ENCODE measurements around the gene DUSP7. TPM values are rescaled to one million over a fixed set of nuclear protein-coding genes. Genes with fewer than 3 reads are reported as not detected.

The DUSP7 gene
- total RNA-seq, 1 experiment from 2014 or later: 11.1 TPM

DNA sequence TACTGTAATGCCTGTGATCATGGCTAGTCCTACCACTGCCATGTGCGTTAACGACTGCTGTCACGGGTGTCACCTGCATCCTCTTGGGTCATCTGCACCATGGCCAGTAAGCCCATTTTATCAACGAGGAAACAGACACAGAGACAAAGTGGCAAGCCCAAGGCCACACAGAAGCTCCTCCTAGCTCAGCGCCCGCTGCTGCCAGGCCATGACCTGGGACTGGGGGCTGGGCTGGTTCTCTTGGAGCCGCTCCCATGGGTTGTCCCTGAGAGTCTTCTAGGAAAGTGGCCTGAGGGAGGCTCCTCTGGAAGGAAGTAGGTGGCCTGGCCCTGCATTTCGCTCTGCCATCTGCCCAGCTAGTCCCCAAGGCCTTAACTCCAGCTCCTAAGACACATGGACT, 4.9 kb downstream of the DUSP7 start:
- H3K4me1 ChIP-seq (ENCODE audit: low read length): peaks cover 29% of the 10 kb centered on the region
- H3K9ac ChIP-seq (ENCODE audit: low read length): no peak overlapping the region
- DNase-seq: no peak
- H3K9me3 ChIP-seq (ENCODE audit: low read length): no peaks in the 10 kb centered on the region
- no peaks in the 10 kb centered on the region for H3K9me2 ChIP-seq (replicated peaks; ENCODE audit: insufficient read depth, low read length)
- no peaks in the 10 kb centered on the region for H3K27me3 ChIP-seq (ENCODE audit: low read length)
- no peaks in the 10 kb centered on the region; the same call in 1 of the 2 replicates for H3K36me3 ChIP-seq (ENCODE audit: insufficient read depth, low read length)
- H3K27ac ChIP-seq (ENCODE audit: low read length): no peak overlapping the region
- peaks cover 16% of the 10 kb centered on the region for H3K79me2 ChIP-seq (ENCODE audit: low read length)
- H3K4me2 ChIP-seq (ENCODE audit: low read depth, low read length, poor library complexity, severe bottlenecking): no peak overlapping the region
- H2AFZ ChIP-seq (ENCODE audit: low read length): no peak overlapping the region
- no peak overlapping the region for H3K4me3 ChIP-seq (ENCODE audit: low read length)
- H4K20me1 ChIP-seq (ENCODE audit: insufficient read depth, low read depth, low read length): 0 out of 2 replicates have a peak, but pooled peaks cover 9% of the 10 kb centered on the region

- Histone ChIP-seq H3K4me2 (ENCODE audit: low read depth, low read length, poor library complexity, severe bottlenecking) (no peak overlapping the region), H2AFZ (ENCODE audit: low read length) (no peak overlapping the region), H3K4me3 (ENCODE audit: low read length) (no peak overlapping the region), H3K27ac (ENCODE audit: low read length) (no peak overlapping the region), H4K20me1 (ENCODE audit: insufficient read depth, low read depth, low read length) (0 out of 2 replicates have a peak, but pooled peaks cover 15% of the 10 kb centered on the region), H3K79me2 (ENCODE audit: low read length) (peaks cover 12% of the 10 kb centered on the region), H3K9me2 (replicated peaks; ENCODE audit: insufficient read depth, low read length) (no peaks in the 10 kb centered on the region), H3K9ac (ENCODE audit: low read length) (no peak overlapping the region), H3K27me3 (ENCODE audit: low read length) (no peaks in the 10 kb centered on the region), H3K4me1 (ENCODE audit: low read length) (peaks cover 26% of the 10 kb centered on the region), H3K36me3 (ENCODE audit: insufficient read depth, low read length) (no peaks in the 10 kb centered on the region; the same call in 1 of the 2 replicates), H3K9me3 (ENCODE audit: low read length) (no peaks in the 10 kb centered on the region)
- DNase-seq: no peak
Measured at GRCh38 chr3:52050571-52050970, 5.8 kb downstream of the DUSP7 start.

GRCh38 chr3:52049503-52049902, 6.9 kb downstream of the DUSP7 start:
- DNase-seq: no peak
- Histone ChIP-seq H3K4me1 (ENCODE audit: low read length) (peaks cover 21% of the 10 kb centered on the region), H3K27ac (ENCODE audit: low read length) (no peak overlapping the region), H3K4me3 (ENCODE audit: low read length) (no peak overlapping the region), H3K9me3 (ENCODE audit: low read length) (no peaks in the 10 kb centered on the region), H3K4me2 (ENCODE audit: low read depth, low read length, poor library complexity, severe bottlenecking) (no peak overlapping the region), H3K79me2 (ENCODE audit: low read length) (peaks cover 3% of the 10 kb centered on the region), H3K27me3 (ENCODE audit: low read length) (no peaks in the 10 kb centered on the region), H2AFZ (ENCODE audit: low read length) (no peak overlapping the region), H3K36me3 (ENCODE audit: insufficient read depth, low read length) (no peaks in the 10 kb centered on the region; the same call in 1 of the 2 replicates), H3K9me2 (replicated peaks; ENCODE audit: insufficient read depth, low read length) (no peaks in the 10 kb centered on the region), H3K9ac (ENCODE audit: low read length) (no peak overlapping the region), H4K20me1 (ENCODE audit: insufficient read depth, low read depth, low read length) (0 out of 2 replicates have a peak, but pooled peaks cover 12% of the 10 kb centered on the region)

GRCh38 chr3:52047295-52047960, 8.9 kb downstream of the DUSP7 start:
- no peak for DNase-seq
- Histone ChIP-seq H3K9me3 (ENCODE audit: low read length) (no peaks in the 10 kb centered on the region), H3K79me2 (ENCODE audit: low read length) (no peaks in the 10 kb centered on the region), H3K4me3 (ENCODE audit: low read length) (no peak overlapping the region), H2AFZ (ENCODE audit: low read length) (no peak overlapping the region), H4K20me1 (ENCODE audit: insufficient read depth, low read depth, low read length) (0 out of 2 replicates have a peak, but pooled peaks cover 6% of the 10 kb centered on the region), H3K4me1 (ENCODE audit: low read length) (0 out of 2 replicates have a peak, but pooled peaks cover under 1% of the 10 kb centered on the region), H3K4me2 (ENCODE audit: low read depth, low read length, poor library complexity, severe bottlenecking) (no peak overlapping the region), H3K27me3 (ENCODE audit: low read length) (no peaks in the 10 kb centered on the region), H3K36me3 (ENCODE audit: insufficient read depth, low read length) (no peaks in the 10 kb centered on the region; the same call in 1 of the 2 replicates), H3K9ac (ENCODE audit: low read length) (no peak overlapping the region), H3K9me2 (replicated peaks; ENCODE audit: insufficient read depth, low read length) (no peaks in the 10 kb centered on the region), H3K27ac (ENCODE audit: low read length) (no peak overlapping the region)

DNA sequence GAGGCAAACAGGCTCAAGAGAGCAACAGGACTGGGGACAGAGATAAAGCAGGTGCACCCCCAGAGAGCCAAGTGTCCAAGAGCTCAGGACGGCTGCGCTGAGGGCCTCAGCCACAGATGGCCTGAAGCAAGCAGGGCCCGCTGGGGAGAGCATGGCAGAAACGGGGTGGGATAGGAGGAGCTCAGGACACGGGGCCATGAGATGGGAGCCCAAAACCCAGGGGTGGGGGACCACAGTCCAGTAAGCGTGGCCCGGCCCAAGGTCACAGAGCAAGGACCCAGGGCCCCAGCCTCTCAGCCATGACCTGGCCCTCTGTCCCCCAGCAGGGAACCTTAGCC, 9.5 kb downstream of the DUSP7 start:
- 0 out of 2 replicates have a peak, but pooled peaks cover 6% of the 10 kb centered on the region for H4K20me1 ChIP-seq (ENCODE audit: insufficient read depth, low read depth, low read length)
- H3K4me3 ChIP-seq (ENCODE audit: low read length): no peak overlapping the region
- no peak overlapping the region for H3K4me2 ChIP-seq (ENCODE audit: low read depth, low read length, poor library complexity, severe bottlenecking)
- no peak overlapping the region for H3K27ac ChIP-seq (ENCODE audit: low read length)
- no peaks in the 10 kb centered on the region for H3K9me2 ChIP-seq (replicated peaks; ENCODE audit: insufficient read depth, low read length)
- H3K36me3 ChIP-seq (ENCODE audit: insufficient read depth, low read length): no peaks in the 10 kb centered on the region; the same call in 1 of the 2 replicates
- no peaks in the 10 kb centered on the region for H3K79me2 ChIP-seq (ENCODE audit: low read length)
- no peak for DNase-seq
- H3K9ac ChIP-seq (ENCODE audit: low read length): no peak overlapping the region
- H3K9me3 ChIP-seq (ENCODE audit: low read length): no peaks in the 10 kb centered on the region
- no peaks in the 10 kb centered on the region for H3K27me3 ChIP-seq (ENCODE audit: low read length)
- H2AFZ ChIP-seq (ENCODE audit: low read length): no peak overlapping the region
- no peaks in the 10 kb centered on the region for H3K4me1 ChIP-seq (ENCODE audit: low read length)

DNA sequence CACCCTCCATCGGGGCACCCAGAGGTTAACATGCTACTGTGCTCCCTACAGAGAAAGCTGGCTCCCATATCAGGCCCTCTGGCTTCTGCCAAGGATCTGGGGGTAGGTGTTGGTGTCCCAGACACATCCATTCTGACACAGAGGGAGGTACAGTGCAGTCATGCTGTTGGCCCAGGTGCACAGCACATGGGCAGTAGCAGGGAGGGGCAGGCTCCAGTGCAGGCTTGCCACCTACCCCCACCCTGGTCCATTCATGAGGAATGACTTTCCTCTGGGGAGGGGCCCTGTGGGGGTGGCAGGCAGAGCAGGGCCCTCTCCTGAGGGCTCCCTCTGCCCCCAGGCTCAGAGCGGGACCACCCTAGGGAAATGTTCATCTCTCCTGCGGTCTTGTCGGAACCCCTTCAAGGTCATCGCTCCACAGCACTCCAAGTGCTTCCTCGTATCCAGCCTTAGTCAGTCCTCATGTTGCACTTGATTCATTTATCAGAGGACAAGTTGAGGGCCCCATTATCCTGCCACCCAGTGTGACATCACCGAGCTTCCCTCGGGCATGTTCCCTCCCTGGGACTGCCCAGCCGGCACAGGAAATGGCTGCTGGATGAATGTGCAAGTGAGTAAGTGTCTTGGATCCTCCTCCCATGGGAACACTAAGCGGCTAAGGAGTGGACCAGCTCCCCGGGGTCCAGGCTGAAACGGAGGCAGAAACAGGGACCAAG, 10.0 kb downstream of the DUSP7 start:
- Histone ChIP-seq H3K27ac (ENCODE audit: low read length) (no peak overlapping the region), H3K4me2 (ENCODE audit: low read depth, low read length, poor library complexity, severe bottlenecking) (no peak overlapping the region)

GRCh38 chr3:52044869-52045619, 11.3 kb downstream of the DUSP7 start:
- Histone ChIP-seq H3K27ac (ENCODE audit: low read length) (no peak overlapping the region), H4K20me1 (ENCODE audit: insufficient read depth, low read depth, low read length) (0 out of 2 replicates have a peak, but pooled peaks cover 6% of the 10 kb centered on the region), H3K9me3 (ENCODE audit: low read length) (no peaks in the 10 kb centered on the region), H3K27me3 (ENCODE audit: low read length) (no peaks in the 10 kb centered on the region), H3K4me1 (ENCODE audit: low read length) (no peaks in the 10 kb centered on the region), H3K4me2 (ENCODE audit: low read depth, low read length, poor library complexity, severe bottlenecking) (no peak overlapping the region), H3K79me2 (ENCODE audit: low read length) (no peaks in the 10 kb centered on the region), H3K9ac (ENCODE audit: low read length) (no peak overlapping the region), H3K36me3 (ENCODE audit: insufficient read depth, low read length) (no peaks in the 10 kb centered on the region; the same call in 1 of the 2 replicates), H3K4me3 (ENCODE audit: low read length) (no peak overlapping the region), H3K9me2 (replicated peaks; ENCODE audit: insufficient read depth, low read length) (no peaks in the 10 kb centered on the region), H2AFZ (ENCODE audit: low read length) (no peak overlapping the region)
- DNase-seq: no peak

More for the DNA sequence above, 10.0 kb downstream of the DUSP7 start:
- Histone ChIP-seq H2AFZ (ENCODE audit: low read length) (no peak overlapping the region), H3K27me3 (ENCODE audit: low read length) (no peaks in the 10 kb centered on the region), H4K20me1 (ENCODE audit: insufficient read depth, low read depth, low read length) (0 out of 2 replicates have a peak, but pooled peaks cover 6% of the 10 kb centered on the region), H3K9ac (ENCODE audit: low read length) (no peak overlapping the region), H3K36me3 (ENCODE audit: insufficient read depth, low read length) (no peaks in the 10 kb centered on the region; the same call in 1 of the 2 replicates), H3K4me1 (ENCODE audit: low read length) (no peaks in the 10 kb centered on the region), H3K9me2 (replicated peaks; ENCODE audit: insufficient read depth, low read length) (no peaks in the 10 kb centered on the region), H3K79me2 (ENCODE audit: low read length) (no peaks in the 10 kb centered on the region), H3K4me3 (ENCODE audit: low read length) (no peak overlapping the region), H3K9me3 (ENCODE audit: low read length) (no peaks in the 10 kb centered on the region)
- DNase-seq: no peak

- H3K4me1 ChIP-seq (ENCODE audit: low read length): no peaks in the 10 kb centered on the region
- H3K27ac ChIP-seq (ENCODE audit: low read length): no peak overlapping the region
- no peak overlapping the region for H3K4me2 ChIP-seq (ENCODE audit: low read depth, low read length, poor library complexity, severe bottlenecking)
- no peaks in the 10 kb centered on the region for H3K9me2 ChIP-seq (replicated peaks; ENCODE audit: insufficient read depth, low read length)
- no peaks in the 10 kb centered on the region for H3K27me3 ChIP-seq (ENCODE audit: low read length)
- H4K20me1 ChIP-seq (ENCODE audit: insufficient read depth, low read depth, low read length): 0 out of 2 replicates have a peak, but pooled peaks cover 6% of the 10 kb centered on the region
- H2AFZ ChIP-seq (ENCODE audit: low read length): no peak overlapping the region
- no peak overlapping the region for H3K9ac ChIP-seq (ENCODE audit: low read length)
- no peaks in the 10 kb centered on the region for H3K9me3 ChIP-seq (ENCODE audit: low read length)
- no peak for DNase-seq
- no peaks in the 10 kb centered on the region for H3K79me2 ChIP-seq (ENCODE audit: low read length)
- no peaks in the 10 kb centered on the region for H3K36me3 ChIP-seq (ENCODE audit: insufficient read depth, low read length)
- H3K4me3 ChIP-seq (ENCODE audit: low read length): no peak overlapping the region
Measured at GRCh38 chr3:52043750-52044149, 12.6 kb downstream of the DUSP7 start.

Data from Karpas-422 (cell line).